ENCODE data around the gene OLA1.

The OLA1 gene

DNA sequence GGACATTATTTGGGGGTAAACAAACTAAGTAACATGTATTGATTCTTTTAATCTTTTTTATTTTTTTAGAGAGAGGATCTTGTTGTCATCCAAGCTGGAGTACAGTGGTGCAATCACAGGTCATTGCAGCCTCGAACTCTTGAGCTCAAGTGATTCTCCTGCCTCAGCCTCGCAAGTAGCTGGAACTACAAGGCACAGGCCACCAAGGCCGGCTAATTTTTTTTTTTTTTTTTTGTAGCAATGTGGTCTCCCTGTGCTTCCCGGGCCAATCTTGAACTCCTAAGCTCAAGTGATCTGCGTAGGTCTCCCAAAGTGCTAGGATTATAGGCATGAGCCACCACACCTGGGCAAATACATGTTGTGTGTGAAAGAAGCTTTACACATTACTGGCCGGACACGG lies 29.6 kb downstream of the OLA1 start:
- Histone ChIP-seq H3F3A (ENCODE audit: control insufficient read depth, insufficient read depth) (0 out of 2 replicates have a peak, but pooled peaks cover 2% of the 10 kb centered on the region), H3K9me3 (ENCODE audit: control insufficient read depth, insufficient read depth, low read length) (no peaks in the 10 kb centered on the region), H3K79me2 (ENCODE audit: control insufficient read depth, low read length) (peaks cover 51% of the 10 kb centered on the region), H3K27ac (ENCODE audit: low read depth, low read length) (no peak overlapping the region), H3K27me3 (ENCODE audit: control insufficient read depth, low read length) (no peaks in the 10 kb centered on the region), H3K9me2 (replicated peaks; ENCODE audit: control insufficient read depth, low read length) (no peaks in the 10 kb centered on the region), H3K36me3 (ENCODE audit: control insufficient read depth, low read length) (peaks cover 44% of the 10 kb centered on the region), H3K4me3 (ENCODE audit: low read length) (no peak overlapping the region), H4K20me1 (ENCODE audit: control insufficient read depth, insufficient read depth, low read depth, low read length) (peaks cover 3% of the 10 kb centered on the region; the same call in 1 of the 2 replicates), H3K4me1 (ENCODE audit: control insufficient read depth, low read length) (no peaks in the 10 kb centered on the region), H3K4me2 (ENCODE audit: low read length) (no peak overlapping the region)
- TF ChIP-seq, protein P1, sequence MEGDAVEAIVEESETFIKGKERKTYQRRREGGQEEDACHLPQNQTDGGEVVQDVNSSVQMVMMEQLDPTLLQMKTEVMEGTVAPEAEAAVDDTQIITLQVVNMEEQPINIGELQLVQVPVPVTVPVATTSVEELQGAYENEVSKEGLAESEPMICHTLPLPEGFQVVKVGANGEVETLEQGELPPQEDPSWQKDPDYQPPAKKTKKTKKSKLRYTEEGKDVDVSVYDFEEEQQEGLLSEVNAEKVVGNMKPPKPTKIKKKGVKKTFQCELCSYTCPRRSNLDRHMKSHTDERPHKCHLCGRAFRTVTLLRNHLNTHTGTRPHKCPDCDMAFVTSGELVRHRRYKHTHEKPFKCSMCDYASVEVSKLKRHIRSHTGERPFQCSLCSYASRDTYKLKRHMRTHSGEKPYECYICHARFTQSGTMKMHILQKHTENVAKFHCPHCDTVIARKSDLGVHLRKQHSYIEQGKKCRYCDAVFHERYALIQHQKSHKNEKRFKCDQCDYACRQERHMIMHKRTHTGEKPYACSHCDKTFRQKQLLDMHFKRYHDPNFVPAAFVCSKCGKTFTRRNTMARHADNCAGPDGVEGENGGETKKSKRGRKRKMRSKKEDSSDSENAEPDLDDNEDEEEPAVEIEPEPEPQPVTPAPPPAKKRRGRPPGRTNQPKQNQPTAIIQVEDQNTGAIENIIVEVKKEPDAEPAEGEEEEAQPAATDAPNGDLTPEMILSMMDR (IDR thresholded peaks at IDR 0.05; ENCODE audit: low read depth, low read length, poor library complexity, severe bottlenecking) = no peak
- TF ChIP-seq EZH2phosphoT487 (IDR thresholded peaks at IDR 0.05; ENCODE audit: borderline replicate concordance, low read length) = no peak

DNA sequence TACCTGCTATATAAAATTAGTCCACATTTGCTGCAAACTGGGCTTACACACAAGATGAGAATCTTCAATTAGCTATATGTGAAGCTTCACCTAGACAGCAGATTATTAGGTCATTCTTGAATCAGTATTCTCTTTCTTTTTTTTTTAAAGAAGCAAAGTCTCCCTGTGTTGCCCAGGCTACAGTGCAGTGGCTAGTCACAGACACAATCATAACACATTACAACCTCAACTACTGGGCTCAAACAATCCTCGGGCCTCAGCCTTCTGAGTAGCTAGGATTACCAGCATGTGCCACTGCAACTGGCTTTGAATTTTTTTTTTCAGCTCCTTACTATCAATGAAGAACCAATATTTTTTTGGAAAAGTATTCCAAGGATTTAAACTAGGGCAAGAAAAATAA lies 30.5 kb downstream of the OLA1 start:
- Histone ChIP-seq H3K79me2 (ENCODE audit: control insufficient read depth, low read length) (peaks cover 53% of the 10 kb centered on the region), H4K20me1 (ENCODE audit: control insufficient read depth, insufficient read depth, low read depth, low read length) (peaks cover 3% of the 10 kb centered on the region; the same call in 1 of the 2 replicates), H3K27ac (ENCODE audit: low read depth, low read length) (no peak overlapping the region), H3K9me3 (ENCODE audit: control insufficient read depth, insufficient read depth, low read length) (no peaks in the 10 kb centered on the region), H3K9me2 (replicated peaks; ENCODE audit: control insufficient read depth, low read length) (no peaks in the 10 kb centered on the region), H3K36me3 (ENCODE audit: control insufficient read depth, low read length) (peaks cover 39% of the 10 kb centered on the region), H3F3A (ENCODE audit: control insufficient read depth, insufficient read depth) (0 out of 2 replicates have a peak, but pooled peaks cover 2% of the 10 kb centered on the region), H3K27me3 (ENCODE audit: control insufficient read depth, low read length) (no peaks in the 10 kb centered on the region), H3K4me2 (ENCODE audit: low read length) (no peak overlapping the region), H3K4me1 (ENCODE audit: control insufficient read depth, low read length) (no peaks in the 10 kb centered on the region), H3K4me3 (ENCODE audit: low read length) (no peak overlapping the region)
- TF ChIP-seq, protein P1 (IDR thresholded peaks at IDR 0.05; ENCODE audit: low read depth, low read length, poor library complexity, severe bottlenecking) = no peak
- no peak for TF ChIP-seq EZH2phosphoT487 (IDR thresholded peaks at IDR 0.05; ENCODE audit: borderline replicate concordance, low read length)

DNA sequence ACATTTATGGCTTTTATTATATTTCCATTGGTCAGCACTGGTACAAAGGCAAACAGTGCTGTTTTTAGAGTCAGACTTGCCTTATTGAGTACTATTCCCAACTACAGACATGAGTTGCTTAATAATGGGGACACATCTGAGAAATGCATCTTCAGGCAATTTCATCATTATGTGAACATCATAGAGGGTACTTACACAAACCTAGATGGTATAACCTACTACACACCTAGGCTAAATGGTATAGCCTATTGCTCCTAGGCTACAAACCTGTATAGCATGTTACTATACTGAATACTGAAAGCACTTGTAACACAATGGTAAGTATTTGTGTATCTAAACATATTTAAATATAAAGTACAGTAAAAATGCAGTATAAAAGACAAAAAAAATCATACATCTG lies 36.4 kb downstream of the OLA1 start:
- H3F3A ChIP-seq (ENCODE audit: control insufficient read depth, insufficient read depth) = no peaks in the 10 kb centered on the region
- H3K79me2 ChIP-seq (ENCODE audit: control insufficient read depth, low read length) = peaks cover 41% of the 10 kb centered on the region
- no peak overlapping the region for H3K4me3 ChIP-seq (ENCODE audit: low read length)

More for the DNA sequence above, 36.4 kb downstream of the OLA1 start:
- no peaks in the 10 kb centered on the region for H3K4me1 ChIP-seq (ENCODE audit: control insufficient read depth, low read length)
- peaks cover 15% of the 10 kb centered on the region for H3K36me3 ChIP-seq (ENCODE audit: control insufficient read depth, low read length)
- no peak overlapping the region for H3K27ac ChIP-seq (ENCODE audit: low read depth, low read length)
- no peak for TF ChIP-seq EZH2phosphoT487 (IDR thresholded peaks at IDR 0.05; ENCODE audit: borderline replicate concordance, low read length)
- TF ChIP-seq, protein P1 (IDR thresholded peaks at IDR 0.05; ENCODE audit: low read depth, low read length, poor library complexity, severe bottlenecking) = no peak
- H3K9me3 ChIP-seq (ENCODE audit: control insufficient read depth, insufficient read depth, low read length) = no peaks in the 10 kb centered on the region
- H3K27me3 ChIP-seq (ENCODE audit: control insufficient read depth, low read length) = no peaks in the 10 kb centered on the region
- no peaks in the 10 kb centered on the region for H4K20me1 ChIP-seq (ENCODE audit: control insufficient read depth, insufficient read depth, low read depth, low read length)
- no peaks in the 10 kb centered on the region for H3K9me2 ChIP-seq (replicated peaks; ENCODE audit: control insufficient read depth, low read length)
- H3K4me2 ChIP-seq (ENCODE audit: low read length) = no peak overlapping the region
